CD4-positive, CD25-positive, alpha-beta regulatory T cell (primary cell): ENCODE data around the gene CGB2. TPM values are rescaled to one million over a fixed set of nuclear protein-coding genes. Genes with fewer than 3 reads are reported as not detected.

Source experiments
- ATAC-seq, 2 donors: fragments of 150-1000 bp; cut with Tn5 transposase; one replicate each; pipeline ENCODE4 v1.10.0; 2021; ENCODE audit warnings: low read depth in 2 of 2, moderate number of reproducible peaks in 2 of 2, moderate library complexity in 1 of 2
- DNase-seq, 3 donors: peaks; one replicate each; pipeline versions ENCODE4 v3.0.0 to v3.0.0-alpha.2; 2012 to 2022; ENCODE audit warnings: mixed read lengths in 1 of 3
- H3K27ac ChIP-seq: one replicate; pipeline ENCODE4 v1.7.0; 2013; ENCODE audit warnings: mild to moderate bottlenecking, low read length; ENCODE audit not compliant: insufficient read depth, poor library complexity, severe bottlenecking
- H3K27me3 ChIP-seq: one replicate; pipeline ENCODE4 v1.7.0; 2013; ENCODE audit warnings: low read length; ENCODE audit not compliant: control insufficient read depth, insufficient read depth
- H3K36me3 ChIP-seq: one replicate; pipeline ENCODE4 v1.7.0; 2013; ENCODE audit warnings: mild to moderate bottlenecking, low read length, moderate library complexity; ENCODE audit not compliant: control insufficient read depth, insufficient read depth
- H3K4me1 ChIP-seq: 2 replicates; pipeline ENCODE4 v1.7.0; 2013; ENCODE audit warnings: mild to moderate bottlenecking, low read length; ENCODE audit not compliant: insufficient read depth, control insufficient read depth, poor library complexity, severe bottlenecking
- H3K4me3 ChIP-seq: one replicate; pipeline ENCODE4 v1.7.0; 2013; ENCODE audit warnings: low read depth, mild to moderate bottlenecking, low read length, moderate library complexity
- H3K9me3 ChIP-seq, 2 experiments: 1 replicate in 1 of 2; 2 replicates in 1 of 2; pipeline ENCODE4 v1.7.0; 2013; ENCODE audit warnings: low read length in 2 of 2, mild to moderate bottlenecking in 1 of 2, moderate library complexity in 1 of 2; ENCODE audit not compliant: control insufficient read depth in 2 of 2
- H3K27ac Mint-ChIP-seq, 3 donors: one replicate each; pipeline ENCODE4 v1.8.0; 2020 to 2022; ENCODE audit warnings: mild to moderate bottlenecking in 3 of 3, mixed read lengths in 3 of 3, moderate library complexity in 2 of 3
- H3K27me3 Mint-ChIP-seq: one replicate; pipeline ENCODE4 v1.8.0; 2022; ENCODE audit warnings: mild to moderate bottlenecking, mixed read lengths
- H3K36me3 Mint-ChIP-seq: one replicate; pipeline ENCODE4 v1.8.0; 2020; ENCODE audit warnings: mixed read lengths
- H3K4me1 Mint-ChIP-seq, 4 donors: one replicate each; pipeline ENCODE4 v1.8.0; 2020 to 2022; ENCODE audit warnings: mixed read lengths in 4 of 4, mild to moderate bottlenecking in 1 of 4
- H3K4me3 Mint-ChIP-seq, 4 donors: one replicate each; pipeline ENCODE4 v1.8.0; 2020 to 2022; ENCODE audit warnings: mild to moderate bottlenecking in 4 of 4, mixed read lengths in 4 of 4, moderate library complexity in 3 of 4
- H3K9me3 Mint-ChIP-seq, 7 donors: one replicate each; pipeline ENCODE4 v1.8.0; 2020 to 2022; ENCODE audit warnings: mixed read lengths in 7 of 7, mild to moderate bottlenecking in 3 of 7, moderate library complexity in 2 of 7
- polyA plus RNA-seq, 4 donors: library from polyadenylated mRNA; unstranded; fragments of 300-500 nt; fragmentation: Illumina TruSeq; gene quantifications; one replicate each; pipeline ENCODE4 v1.2.3, GENCODE V29; 2021
- total RNA-seq: library from RNA; stranded (reverse); gene quantifications from one replicate; pipeline ENCODE4 v1.2.3, GENCODE V29; 2022

Gene CGB2
- total and polyA plus RNA-seq, 5 donors from 2014 or later: not detected

GRCh38 chr19:48990400-48990799 lies 41.3 kb upstream of the CGB2 start:
- Histone ChIP-seq H3K27me3 (no peaks in the 10 kb centered on the region), H3K4me3 (no peak overlapping the region), H3K4me1 (peaks cover 30% of the 10 kb centered on the region), H3K27ac (no peak overlapping the region), H3K36me3 (peaks cover 4% of the 10 kb centered on the region), H3K9me3 (no peaks in the 10 kb centered on the region)
- peaks cover 9 to 50% (median 30%) of the 10 kb centered on the region in 4 donors for H3K4me1 Mint-ChIP-seq
- no peak for DNase-seq
- no peaks in the 10 kb centered on the region for H3K9me3 Mint-ChIP-seq
- H3K36me3 Mint-ChIP-seq: peaks cover 17% of the 10 kb centered on the region
- H3K27ac Mint-ChIP-seq: peak overlapping the region in 2 of 3 donors; percentile 65 to 74
- ATAC-seq: no peak
- H3K4me3 Mint-ChIP-seq: peak overlapping the region in 3 of 4 donors; percentile 12 to 43 (median 27)
- no peaks in the 10 kb centered on the region for H3K27me3 Mint-ChIP-seq

- DNase-seq: no peak
- Histone ChIP-seq H3K4me3 (no peak overlapping the region), H3K4me1 (peaks cover 30% of the 10 kb centered on the region), H3K27me3 (no peaks in the 10 kb centered on the region), H3K9me3 (no peaks in the 10 kb centered on the region), H3K36me3 (peaks cover 4% of the 10 kb centered on the region), H3K27ac (no peak overlapping the region)
- peaks cover 9 to 50% (median 30%) of the 10 kb centered on the region in 4 donors for H3K4me1 Mint-ChIP-seq
- no peak for ATAC-seq
- no peaks in the 10 kb centered on the region for H3K9me3 Mint-ChIP-seq
- peak overlapping the region in 2 of 3 donors; percentile 32 to 93 for H3K27ac Mint-ChIP-seq
- peak overlapping the region in 3 of 4 donors; percentile 19 to 54 (median 43) for H3K4me3 Mint-ChIP-seq
- H3K27me3 Mint-ChIP-seq: no peaks in the 10 kb centered on the region
- H3K36me3 Mint-ChIP-seq: peaks cover 17% of the 10 kb centered on the region
Observed at GRCh38 chr19:48991011-48991609, 40.6 kb upstream of the CGB2 start.

DNA sequence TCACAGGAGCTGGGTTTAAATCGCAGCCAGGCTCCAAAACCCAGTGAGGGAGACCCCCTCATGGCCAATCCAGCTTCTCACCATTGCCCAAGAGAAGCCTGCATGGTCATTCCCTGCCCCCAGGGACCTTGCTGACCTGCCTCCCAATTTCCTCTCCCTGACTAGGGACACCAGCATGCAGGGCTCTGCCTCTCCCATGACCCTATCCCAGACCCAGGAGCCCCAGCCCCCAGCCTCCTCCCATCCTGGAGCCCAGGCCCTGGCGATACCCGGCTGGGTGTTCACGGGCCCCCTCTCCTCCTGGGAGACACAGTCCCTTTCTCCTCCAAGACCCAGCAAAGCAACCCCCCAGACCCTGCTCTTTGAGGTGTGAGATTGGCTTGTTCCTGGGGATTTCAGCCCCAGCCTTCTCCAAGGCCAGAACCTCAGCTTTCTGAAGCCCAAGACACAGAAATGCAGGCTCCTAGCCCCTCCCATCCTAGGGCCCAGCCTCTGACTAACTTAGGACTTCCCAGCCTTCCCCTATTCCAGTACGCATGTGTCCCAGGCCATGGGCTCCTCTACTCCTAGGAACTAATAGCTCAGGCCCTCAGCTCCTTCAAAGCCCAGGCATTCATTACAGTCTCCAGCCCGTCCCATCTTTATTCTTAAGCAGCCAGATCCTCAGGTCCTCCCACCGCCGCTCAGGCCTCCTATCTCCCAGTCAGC lies 39.7 kb upstream of the CGB2 start:
- Histone ChIP-seq H3K9me3 (no peaks in the 10 kb centered on the region), H3K4me3 (peak overlapping the region; percentile 83), H3K36me3 (peaks cover 4% of the 10 kb centered on the region), H3K27ac (peak overlapping the region; percentile 90), H3K27me3 (no peaks in the 10 kb centered on the region), H3K4me1 (peaks cover 30% of the 10 kb centered on the region)
- no peaks in the 10 kb centered on the region for H3K27me3 Mint-ChIP-seq
- H3K4me1 Mint-ChIP-seq: peaks cover 9 to 51% (median 32%) of the 10 kb centered on the region in 4 donors
- H3K9me3 Mint-ChIP-seq: no peaks in the 10 kb centered on the region
- no peak for ATAC-seq
- H3K36me3 Mint-ChIP-seq: peaks cover 17% of the 10 kb centered on the region
- DNase-seq: no peak
- peak overlapping the region; percentile 89 to 97 (median 94) for H3K4me3 Mint-ChIP-seq
- peak overlapping the region; percentile 73 to 99 (median 97) for H3K27ac Mint-ChIP-seq

DNA sequence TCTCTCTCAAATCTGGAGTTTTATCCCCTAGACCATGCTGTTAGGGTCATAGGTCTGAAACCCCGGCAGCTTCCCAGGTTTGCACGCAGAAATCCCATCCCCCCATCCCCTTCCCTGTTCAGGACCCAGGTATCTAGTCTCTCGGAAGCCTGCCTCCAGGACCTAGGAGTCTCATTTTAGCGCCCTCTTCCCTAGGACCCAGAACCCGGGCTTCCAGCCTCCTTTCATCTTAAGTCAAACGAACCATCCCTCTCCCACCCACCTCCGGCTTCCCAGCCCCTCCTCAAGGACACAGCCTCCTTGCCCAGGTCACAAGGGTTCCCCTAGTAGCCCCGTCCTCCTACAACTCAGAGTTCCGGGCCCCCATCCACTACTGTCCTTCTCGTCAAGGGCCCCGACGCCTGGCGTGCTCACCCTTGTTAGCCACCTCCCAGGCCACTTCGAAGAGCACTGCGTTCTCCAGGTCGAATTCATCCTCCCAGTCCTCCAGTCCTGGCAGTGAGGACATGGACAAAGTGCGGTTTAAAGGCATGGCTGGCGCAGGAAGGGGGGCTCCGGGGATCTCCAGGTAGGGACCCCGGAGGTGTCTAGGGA lies 39.0 kb upstream of the CGB2 start:
- Mint-ChIP-seq H3K4me1 (peaks cover 9 to 49% (median 33%) of the 10 kb centered on the region in 4 donors), H3K4me3 (peak overlapping the region; percentile 89 to 97 (median 94)), H3K27ac (peak overlapping the region; percentile 73 to 99 (median 97)), H3K36me3 (peaks cover 17% of the 10 kb centered on the region), H3K9me3 (no peaks in the 10 kb centered on the region), H3K27me3 (no peaks in the 10 kb centered on the region)
- Histone ChIP-seq H3K27me3 (no peaks in the 10 kb centered on the region), H3K4me1 (peaks cover 30% of the 10 kb centered on the region), H3K9me3 (no peaks in the 10 kb centered on the region), H3K27ac (peak overlapping the region; percentile 90), H3K36me3 (peaks cover 4% of the 10 kb centered on the region), H3K4me3 (peak overlapping the region; percentile 83)
- no peak for DNase-seq
- ATAC-seq: no peak

DNA sequence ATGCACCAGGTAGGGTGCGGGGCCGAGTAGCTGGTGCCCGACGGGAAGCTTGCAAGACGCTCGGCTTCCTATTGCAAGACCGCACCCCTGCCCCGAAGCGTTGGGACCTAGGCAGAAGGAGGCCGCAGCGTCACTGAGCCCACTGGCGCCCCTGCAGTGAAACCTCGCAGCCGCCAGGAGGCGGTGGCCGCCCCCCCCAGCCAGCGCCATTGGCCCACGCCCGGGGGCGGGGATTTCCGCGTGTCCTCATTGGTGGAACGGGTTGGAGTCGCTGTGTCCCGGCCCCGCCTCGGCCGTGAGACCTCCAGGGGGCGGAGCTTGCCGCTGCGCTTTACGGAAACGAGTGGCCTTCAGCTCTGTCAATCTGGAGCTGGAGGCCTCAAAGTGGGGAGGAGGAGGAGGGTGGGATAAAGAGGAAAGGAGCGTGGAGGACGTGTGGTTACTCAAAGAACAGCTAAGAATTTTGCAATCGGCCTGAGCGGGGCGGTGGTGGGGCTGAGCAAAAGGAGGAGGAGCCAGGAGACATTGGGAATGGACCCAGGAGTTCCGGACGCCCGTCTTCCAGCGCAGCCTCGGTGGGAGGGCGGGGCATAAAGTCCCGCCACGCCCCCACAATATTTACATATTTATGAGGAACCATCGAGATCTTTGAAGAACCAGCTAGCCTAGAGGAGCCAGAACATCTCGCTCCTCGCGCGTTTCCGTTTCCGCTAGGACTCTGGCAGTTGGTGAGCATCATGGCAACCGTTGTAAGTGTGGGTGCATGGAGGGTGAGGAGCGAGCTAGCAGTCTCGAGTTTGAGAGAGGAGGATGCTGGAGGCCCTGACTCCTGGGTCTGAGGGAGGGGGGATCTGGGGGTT lies 38.3 kb upstream of the CGB2 start, which contains the start of the genes GYS1 and RUVBL2:
Gene GYS1, minus strand, starts transcription at position 135 of the 860 bp plus-strand sequence. CDS start 197 bp downstream, outside the sequence.
Gene RUVBL2, plus strand, starts transcription at position 713 of the 860 bp plus-strand sequence. Its CDS starts 25 bp downstream, at position 738.
- Histone ChIP-seq H3K27ac (peak within 1 kb of the TSS; percentile 90), H3K4me3 (peak within 1 kb of the TSS; percentile 85), H3K9me3 (no peaks in the 10 kb centered on the region), H3K27me3 (no peaks in the 10 kb centered on the region), H3K36me3 (no peaks in the 10 kb centered on the region), H3K4me1 (peaks cover 30% of the 10 kb centered on the region)
- ATAC-seq (peak; percentile 90 to 93), DNase-seq (peak; percentile 98 to 100 (median 99))
- Mint-ChIP-seq H3K27ac (peak within 1 kb of the TSS; percentile 97 to 99 (median 98)), H3K9me3 (no peaks in the 10 kb centered on the region), H3K4me1 (peaks cover 9 to 50% (median 34%) of the 10 kb centered on the region in 4 donors), H3K4me3 (peak within 1 kb of the TSS; percentile 89 to 97 (median 94)), H3K36me3 (peaks cover 12% of the 10 kb centered on the region), H3K27me3 (no peaks in the 10 kb centered on the region)

DNA sequence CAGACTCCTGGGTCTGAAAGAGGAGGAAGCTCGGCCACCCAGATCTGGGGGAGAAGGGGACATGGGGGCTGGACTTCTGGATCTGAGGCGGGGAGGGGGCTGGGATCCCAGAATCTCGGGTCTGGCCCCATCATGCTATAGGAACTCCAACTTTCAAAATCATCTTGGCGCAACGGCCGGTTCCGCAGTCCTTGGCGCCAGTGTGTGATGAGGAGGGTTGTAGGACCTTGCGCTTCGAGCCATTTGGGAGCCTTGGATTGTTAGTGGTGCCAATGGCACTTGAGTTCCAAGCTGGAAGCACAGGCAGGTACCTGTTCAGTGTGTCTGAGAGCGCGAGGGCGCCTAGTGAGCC lies 37.7 kb upstream of the CGB2 start:
- DNase-seq: no peak
- peaks cover 30% of the 10 kb centered on the region for H3K4me1 ChIP-seq
- H3K36me3 ChIP-seq: no peaks in the 10 kb centered on the region
- peak overlapping the region; percentile 85 for H3K4me3 ChIP-seq
- no peak for ATAC-seq
- H3K27me3 ChIP-seq: no peaks in the 10 kb centered on the region
- H3K9me3 ChIP-seq: no peaks in the 10 kb centered on the region
- H3K27me3 Mint-ChIP-seq: no peaks in the 10 kb centered on the region
- peaks cover 7% of the 10 kb centered on the region for H3K36me3 Mint-ChIP-seq
- peak overlapping the region; percentile 89 to 97 (median 94) for H3K4me3 Mint-ChIP-seq
- H3K9me3 Mint-ChIP-seq: no peaks in the 10 kb centered on the region
- peaks cover 9 to 51% (median 34%) of the 10 kb centered on the region in 4 donors for H3K4me1 Mint-ChIP-seq
- H3K27ac ChIP-seq: peak overlapping the region; percentile 90
- peak overlapping the region; percentile 97 to 99 (median 98) for H3K27ac Mint-ChIP-seq

GRCh38 chr19:48997972-48998371 lies 33.7 kb upstream of the CGB2 start:
- H3K4me1 ChIP-seq: peaks cover 13% of the 10 kb centered on the region
- DNase-seq (peak in 2 of 3 donors; percentile 39 to 67), ATAC-seq (no peak)
- H3K27ac ChIP-seq: no peak overlapping the region
- H3K4me3 ChIP-seq: no peak overlapping the region
- H3K4me1 Mint-ChIP-seq: peaks cover 5 to 37% (median 28%) of the 10 kb centered on the region in 4 donors
- H3K36me3 Mint-ChIP-seq: peaks cover 7% of the 10 kb centered on the region
- no peaks in the 10 kb centered on the region for H3K9me3 Mint-ChIP-seq
- no peaks in the 10 kb centered on the region for H3K27me3 Mint-ChIP-seq
- H3K36me3 ChIP-seq: no peaks in the 10 kb centered on the region
- H3K4me3 Mint-ChIP-seq: peak overlapping the region in 2 of 4 donors; percentile 37 to 75
- peak overlapping the region in 1 of 3 donors; percentile 65 for H3K27ac Mint-ChIP-seq
- H3K9me3 ChIP-seq: no peaks in the 10 kb centered on the region
- H3K27me3 ChIP-seq: no peaks in the 10 kb centered on the region
